ENCODE measurements around the gene IFNA8.

- TF ChIP-seq, protein P1, sequence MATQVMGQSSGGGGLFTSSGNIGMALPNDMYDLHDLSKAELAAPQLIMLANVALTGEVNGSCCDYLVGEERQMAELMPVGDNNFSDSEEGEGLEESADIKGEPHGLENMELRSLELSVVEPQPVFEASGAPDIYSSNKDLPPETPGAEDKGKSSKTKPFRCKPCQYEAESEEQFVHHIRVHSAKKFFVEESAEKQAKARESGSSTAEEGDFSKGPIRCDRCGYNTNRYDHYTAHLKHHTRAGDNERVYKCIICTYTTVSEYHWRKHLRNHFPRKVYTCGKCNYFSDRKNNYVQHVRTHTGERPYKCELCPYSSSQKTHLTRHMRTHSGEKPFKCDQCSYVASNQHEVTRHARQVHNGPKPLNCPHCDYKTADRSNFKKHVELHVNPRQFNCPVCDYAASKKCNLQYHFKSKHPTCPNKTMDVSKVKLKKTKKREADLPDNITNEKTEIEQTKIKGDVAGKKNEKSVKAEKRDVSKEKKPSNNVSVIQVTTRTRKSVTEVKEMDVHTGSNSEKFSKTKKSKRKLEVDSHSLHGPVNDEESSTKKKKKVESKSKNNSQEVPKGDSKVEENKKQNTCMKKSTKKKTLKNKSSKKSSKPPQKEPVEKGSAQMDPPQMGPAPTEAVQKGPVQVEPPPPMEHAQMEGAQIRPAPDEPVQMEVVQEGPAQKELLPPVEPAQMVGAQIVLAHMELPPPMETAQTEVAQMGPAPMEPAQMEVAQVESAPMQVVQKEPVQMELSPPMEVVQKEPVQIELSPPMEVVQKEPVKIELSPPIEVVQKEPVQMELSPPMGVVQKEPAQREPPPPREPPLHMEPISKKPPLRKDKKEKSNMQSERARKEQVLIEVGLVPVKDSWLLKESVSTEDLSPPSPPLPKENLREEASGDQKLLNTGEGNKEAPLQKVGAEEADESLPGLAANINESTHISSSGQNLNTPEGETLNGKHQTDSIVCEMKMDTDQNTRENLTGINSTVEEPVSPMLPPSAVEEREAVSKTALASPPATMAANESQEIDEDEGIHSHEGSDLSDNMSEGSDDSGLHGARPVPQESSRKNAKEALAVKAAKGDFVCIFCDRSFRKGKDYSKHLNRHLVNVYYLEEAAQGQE (IDR thresholded peaks at IDR 0.05; ENCODE audit: insufficient read depth in 1 of 2, low read depth in 2 of 2, low read length in 1 of 2): no peak
- TF ChIP-seq, protein P2, sequence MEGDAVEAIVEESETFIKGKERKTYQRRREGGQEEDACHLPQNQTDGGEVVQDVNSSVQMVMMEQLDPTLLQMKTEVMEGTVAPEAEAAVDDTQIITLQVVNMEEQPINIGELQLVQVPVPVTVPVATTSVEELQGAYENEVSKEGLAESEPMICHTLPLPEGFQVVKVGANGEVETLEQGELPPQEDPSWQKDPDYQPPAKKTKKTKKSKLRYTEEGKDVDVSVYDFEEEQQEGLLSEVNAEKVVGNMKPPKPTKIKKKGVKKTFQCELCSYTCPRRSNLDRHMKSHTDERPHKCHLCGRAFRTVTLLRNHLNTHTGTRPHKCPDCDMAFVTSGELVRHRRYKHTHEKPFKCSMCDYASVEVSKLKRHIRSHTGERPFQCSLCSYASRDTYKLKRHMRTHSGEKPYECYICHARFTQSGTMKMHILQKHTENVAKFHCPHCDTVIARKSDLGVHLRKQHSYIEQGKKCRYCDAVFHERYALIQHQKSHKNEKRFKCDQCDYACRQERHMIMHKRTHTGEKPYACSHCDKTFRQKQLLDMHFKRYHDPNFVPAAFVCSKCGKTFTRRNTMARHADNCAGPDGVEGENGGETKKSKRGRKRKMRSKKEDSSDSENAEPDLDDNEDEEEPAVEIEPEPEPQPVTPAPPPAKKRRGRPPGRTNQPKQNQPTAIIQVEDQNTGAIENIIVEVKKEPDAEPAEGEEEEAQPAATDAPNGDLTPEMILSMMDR (IDR thresholded peaks at IDR 0.05): no peak
- TF ChIP-seq POLR2AphosphoS5 (IDR thresholded peaks at IDR 0.05; ENCODE audit: low read depth, low read length) (no peak), SIN3A (IDR thresholded peaks at IDR 0.05; ENCODE audit: borderline replicate concordance, insufficient read depth, low read depth, low read length) (no peak), TCF7L2 (IDR thresholded peaks at IDR 0.05; ENCODE audit: low read depth, low read length) (no peak)
These were observed 43.8 kb downstream of the IFNA8 start for GRCh38 chr9:21452681-21453080.

Measured in Panc1 (cell line).